Uterus (tissue), 4 donors: ENCODE data around the gene PITX2. TPM values are rescaled to one million over a fixed set of nuclear protein-coding genes. Genes with fewer than 3 reads are reported as not detected.

ENCODE experiments used
- DNase-seq, 2 donors: peaks; one replicate each; pipeline ENCODE4 v3.0.0-alpha.2; 2019 to 2020
- H3K27ac ChIP-seq, 2 donors: fragments of 200-600 bp; sonication (generic); 1 replicate in 1 of 2; 2 replicates in 1 of 2; pipeline ENCODE4 v1.5.1; 2016 to 2018
- H3K27me3 ChIP-seq, 2 donors: fragments of 200-600 bp; sonication (generic); one replicate each; pipeline ENCODE4 v1.5.1; 2018 to 2019; ENCODE audit warnings: control low read depth in 1 of 2
- H3K36me3 ChIP-seq, 2 donors: fragments of 200-600 bp; sonication (generic); one replicate each; pipeline ENCODE4 v1.5.1; 2019; ENCODE audit warnings: control low read depth in 1 of 2
- H3K4me1 ChIP-seq, 2 donors: fragments of 200-600 bp; sonication (generic); one replicate each; pipeline ENCODE4 v1.5.1; 2018 to 2019; ENCODE audit warnings: control low read depth in 1 of 2
- H3K4me3 ChIP-seq, 2 donors: fragments of 200-600 bp; sonication (generic); 1 replicate in 1 of 2; 2 replicates in 1 of 2; pipeline ENCODE4 v1.5.1; 2018 to 2019; ENCODE audit warnings: mild to moderate bottlenecking in 1 of 2
- H3K9me3 ChIP-seq, 2 donors: fragments of 200-600 bp; sonication (generic); one replicate each; pipeline ENCODE4 v1.5.1; 2019; ENCODE audit warnings: control low read depth in 1 of 2
- POLR2A ChIP-seq, 2 donors: fragments of 450-650 bp; IDR thresholded peaks; one replicate each; pipeline ENCODE4 v1.6.1; 2016; ENCODE audit warnings: antibody characterized with exemption in 2 of 2, mild to moderate bottlenecking in 1 of 2, moderate library complexity in 1 of 2
- intact Hi-C: fragments of 100-400 bp; cut with DNase I; formaldehyde crosslinking; loops from one replicate; pipeline ENCODE4 v1.15.1; 2023; ENCODE audit warnings: low total_unique reads
- total RNA-seq, 4 donors: library from RNA; depleted of rRNA in 3 of 4; stranded (reverse); fragments of >200 nt in 3 of 4; gene quantifications; one replicate each; pipeline versions ENCODE4 v1.1.0 to v1.2.4, GENCODE V29; 2014 to 2023
- TF ChIP-seq, protein P1 (sequence below), 4 experiments: fragments of 200-600 bp in 2 of 4; fragments of 450-650 bp in 2 of 4; sonication (generic) in 2 of 4; IDR thresholded peaks; one replicate each; pipeline ENCODE4 v1.5.1; 2016 to 2019; ENCODE audit warnings: antibody characterized with exemption in 4 of 4, mild to moderate bottlenecking in 2 of 4, moderate library complexity in 1 of 4
- donor health status: DM: yes; HTN: yes; CAD: no.

PITX2 gene
- total RNA-seq, 4 donors from 2014 or later = 0.14 TPM; not detected in 3

DNA sequence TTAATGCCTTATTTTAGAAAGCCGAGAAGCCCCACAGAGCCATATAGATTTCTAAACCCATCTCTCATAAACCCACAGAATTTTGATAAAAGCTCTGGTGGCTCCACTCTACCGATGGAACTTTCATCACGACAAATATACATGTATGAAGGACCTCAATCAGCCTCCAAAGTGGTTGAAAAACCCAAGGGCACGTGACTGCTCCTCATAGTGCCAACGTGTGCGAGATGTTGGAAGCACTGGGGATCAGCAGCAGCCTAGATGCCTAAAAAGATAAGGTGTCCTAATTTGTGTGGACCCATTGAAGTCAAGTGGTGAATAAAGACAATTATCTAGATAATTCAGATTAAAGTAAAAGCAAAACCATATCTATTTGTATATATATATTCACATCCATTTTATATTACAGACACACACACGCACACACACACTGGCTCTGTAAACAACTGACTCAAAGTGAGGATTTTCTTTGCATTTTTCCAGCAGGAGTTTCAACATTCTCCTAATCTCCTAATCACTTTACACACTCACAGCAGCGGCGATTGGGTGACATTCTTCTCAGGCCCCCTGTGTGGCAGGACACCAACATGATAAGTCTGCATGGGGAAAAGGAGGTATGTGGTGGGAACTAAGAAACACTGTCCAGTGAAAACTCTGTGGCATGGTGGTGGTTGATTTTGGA is 2.8 kb upstream of the PITX2 start:
- no peak for DNase-seq
- Histone ChIP-seq H3K4me1 (peaks cover 0 to 11% of the 10 kb centered on the region in 2 donors), H3K36me3 (no peaks in the 10 kb centered on the region), H3K9me3 (no peaks in the 10 kb centered on the region), H3K27ac (no peak overlapping the region), H3K27me3 (peaks cover 35 to 89% of the 10 kb centered on the region in 2 donors), H3K4me3 (no peak overlapping the region)
- no peak for TF ChIP-seq POLR2A (IDR thresholded peaks at IDR 0.05)
- TF ChIP-seq, protein P1, sequence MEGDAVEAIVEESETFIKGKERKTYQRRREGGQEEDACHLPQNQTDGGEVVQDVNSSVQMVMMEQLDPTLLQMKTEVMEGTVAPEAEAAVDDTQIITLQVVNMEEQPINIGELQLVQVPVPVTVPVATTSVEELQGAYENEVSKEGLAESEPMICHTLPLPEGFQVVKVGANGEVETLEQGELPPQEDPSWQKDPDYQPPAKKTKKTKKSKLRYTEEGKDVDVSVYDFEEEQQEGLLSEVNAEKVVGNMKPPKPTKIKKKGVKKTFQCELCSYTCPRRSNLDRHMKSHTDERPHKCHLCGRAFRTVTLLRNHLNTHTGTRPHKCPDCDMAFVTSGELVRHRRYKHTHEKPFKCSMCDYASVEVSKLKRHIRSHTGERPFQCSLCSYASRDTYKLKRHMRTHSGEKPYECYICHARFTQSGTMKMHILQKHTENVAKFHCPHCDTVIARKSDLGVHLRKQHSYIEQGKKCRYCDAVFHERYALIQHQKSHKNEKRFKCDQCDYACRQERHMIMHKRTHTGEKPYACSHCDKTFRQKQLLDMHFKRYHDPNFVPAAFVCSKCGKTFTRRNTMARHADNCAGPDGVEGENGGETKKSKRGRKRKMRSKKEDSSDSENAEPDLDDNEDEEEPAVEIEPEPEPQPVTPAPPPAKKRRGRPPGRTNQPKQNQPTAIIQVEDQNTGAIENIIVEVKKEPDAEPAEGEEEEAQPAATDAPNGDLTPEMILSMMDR (IDR thresholded peaks at IDR 0.05) = no peak
- intact Hi-C loops = no loop called here

DNA sequence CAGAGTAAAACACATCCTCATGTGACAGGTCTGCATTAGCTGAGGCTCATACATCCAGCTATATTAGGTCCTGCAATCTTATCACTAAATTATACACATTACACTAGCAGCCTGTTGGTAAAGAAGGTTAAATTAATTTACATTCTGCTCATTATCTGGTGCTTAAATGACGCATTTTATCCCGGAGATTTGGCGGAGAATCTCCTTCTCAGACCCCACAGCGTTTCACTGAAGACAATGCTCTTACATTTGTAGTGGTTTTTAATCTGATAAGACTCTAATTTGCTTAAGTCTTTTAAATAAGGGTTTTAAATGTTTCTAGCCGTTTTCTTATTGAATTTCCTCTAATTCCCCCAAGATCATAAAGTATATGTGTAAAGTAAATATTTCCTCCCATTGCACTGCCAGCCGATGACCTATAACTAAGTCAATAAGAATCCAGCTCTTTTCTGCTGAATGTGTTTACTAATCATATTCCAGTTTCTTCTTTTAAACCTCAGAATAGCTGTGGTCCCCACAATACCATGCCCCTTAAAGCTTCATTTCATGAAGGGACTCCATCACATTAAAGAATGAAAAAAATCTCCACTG is 2.1 kb upstream of the PITX2 start:
- Histone ChIP-seq H3K27me3 (peaks cover 37 to 89% of the 10 kb centered on the region in 2 donors), H3K4me3 (no peak overlapping the region), H3K9me3 (no peaks in the 10 kb centered on the region), H3K4me1 (peaks cover 0 to 11% of the 10 kb centered on the region in 2 donors), H3K36me3 (no peaks in the 10 kb centered on the region), H3K27ac (no peak overlapping the region)
- TF ChIP-seq POLR2A (IDR thresholded peaks at IDR 0.05) = no peak
- TF ChIP-seq, protein P1 (IDR thresholded peaks at IDR 0.05) = no peak
- DNase-seq = no peak
- intact Hi-C loops = no loop called here

DNA sequence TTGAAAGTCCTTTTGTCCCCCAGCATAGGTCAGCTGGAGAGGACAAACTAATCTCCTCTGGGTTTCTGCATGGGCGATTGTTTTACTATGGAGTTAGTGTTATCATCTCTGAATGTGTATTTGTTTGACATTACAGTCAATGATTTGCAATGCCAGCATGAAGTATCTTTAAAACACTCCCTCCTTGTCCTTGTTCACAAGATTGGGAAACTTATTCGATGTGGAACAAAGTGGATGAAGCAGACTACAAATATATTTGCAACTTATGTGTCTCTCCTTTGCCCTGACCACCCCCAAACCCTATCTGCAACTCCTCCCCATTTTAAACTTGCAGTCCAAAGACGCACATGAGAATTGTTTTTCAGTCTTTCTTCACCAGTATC is 1.5 kb upstream of the PITX2 start:
- Histone ChIP-seq H3K4me3 (no peak overlapping the region), H3K27me3 (peaks cover 38 to 89% of the 10 kb centered on the region in 2 donors), H3K4me1 (peaks cover 0 to 11% of the 10 kb centered on the region in 2 donors), H3K9me3 (no peaks in the 10 kb centered on the region), H3K27ac (no peak overlapping the region), H3K36me3 (no peaks in the 10 kb centered on the region)
- intact Hi-C loops = no loop called here
- DNase-seq = no peak
- TF ChIP-seq, protein P1 (IDR thresholded peaks at IDR 0.05) = no peak
- TF ChIP-seq POLR2A (IDR thresholded peaks at IDR 0.05) = no peak

- intact Hi-C loops = no loop called here
- DNase-seq = no peak
Observed at GRCh38 chr4:110623718-110624397, 981 bp upstream of the PITX2 start.

More at GRCh38 chr4:110623718-110624397, 981 bp upstream of the PITX2 start:
- Histone ChIP-seq H3K36me3 (no peaks in the 10 kb centered on the region), H3K27me3 (peaks cover 39 to 93% of the 10 kb centered on the region in 2 donors), H3K9me3 (no peaks in the 10 kb centered on the region), H3K4me1 (peaks cover 0 to 11% of the 10 kb centered on the region in 2 donors), H3K4me3 (no peak overlapping the region), H3K27ac (no peak overlapping the region)
- TF ChIP-seq, protein P1 (IDR thresholded peaks at IDR 0.05) = no peak
- TF ChIP-seq POLR2A (IDR thresholded peaks at IDR 0.05) = no peak
